ENCODE results near the gene INTS7.

The INTS7 gene, protein sequence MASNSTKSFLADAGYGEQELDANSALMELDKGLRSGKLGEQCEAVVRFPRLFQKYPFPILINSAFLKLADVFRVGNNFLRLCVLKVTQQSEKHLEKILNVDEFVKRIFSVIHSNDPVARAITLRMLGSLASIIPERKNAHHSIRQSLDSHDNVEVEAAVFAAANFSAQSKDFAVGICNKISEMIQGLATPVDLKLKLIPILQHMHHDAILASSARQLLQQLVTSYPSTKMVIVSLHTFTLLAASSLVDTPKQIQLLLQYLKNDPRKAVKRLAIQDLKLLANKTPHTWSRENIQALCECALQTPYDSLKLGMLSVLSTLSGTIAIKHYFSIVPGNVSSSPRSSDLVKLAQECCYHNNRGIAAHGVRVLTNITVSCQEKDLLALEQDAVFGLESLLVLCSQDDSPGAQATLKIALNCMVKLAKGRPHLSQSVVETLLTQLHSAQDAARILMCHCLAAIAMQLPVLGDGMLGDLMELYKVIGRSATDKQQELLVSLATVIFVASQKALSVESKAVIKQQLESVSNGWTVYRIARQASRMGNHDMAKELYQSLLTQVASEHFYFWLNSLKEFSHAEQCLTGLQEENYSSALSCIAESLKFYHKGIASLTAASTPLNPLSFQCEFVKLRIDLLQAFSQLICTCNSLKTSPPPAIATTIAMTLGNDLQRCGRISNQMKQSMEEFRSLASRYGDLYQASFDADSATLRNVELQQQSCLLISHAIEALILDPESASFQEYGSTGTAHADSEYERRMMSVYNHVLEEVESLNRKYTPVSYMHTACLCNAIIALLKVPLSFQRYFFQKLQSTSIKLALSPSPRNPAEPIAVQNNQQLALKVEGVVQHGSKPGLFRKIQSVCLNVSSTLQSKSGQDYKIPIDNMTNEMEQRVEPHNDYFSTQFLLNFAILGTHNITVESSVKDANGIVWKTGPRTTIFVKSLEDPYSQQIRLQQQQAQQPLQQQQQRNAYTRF

GRCh38 chr1:212035123-212035834, at the start of gene INTS7, which contains the start of gene DTL:
TSS of gene INTS7 (minus strand) at chr1:212035557. CDS start at chr1:212035437, 120 bp downstream.
TSS of gene DTL (plus strand) at chr1:212035748. CDS start at chr1:212035891, 143 bp downstream.
- DNase-seq, result peak; percentile 100

DNA sequence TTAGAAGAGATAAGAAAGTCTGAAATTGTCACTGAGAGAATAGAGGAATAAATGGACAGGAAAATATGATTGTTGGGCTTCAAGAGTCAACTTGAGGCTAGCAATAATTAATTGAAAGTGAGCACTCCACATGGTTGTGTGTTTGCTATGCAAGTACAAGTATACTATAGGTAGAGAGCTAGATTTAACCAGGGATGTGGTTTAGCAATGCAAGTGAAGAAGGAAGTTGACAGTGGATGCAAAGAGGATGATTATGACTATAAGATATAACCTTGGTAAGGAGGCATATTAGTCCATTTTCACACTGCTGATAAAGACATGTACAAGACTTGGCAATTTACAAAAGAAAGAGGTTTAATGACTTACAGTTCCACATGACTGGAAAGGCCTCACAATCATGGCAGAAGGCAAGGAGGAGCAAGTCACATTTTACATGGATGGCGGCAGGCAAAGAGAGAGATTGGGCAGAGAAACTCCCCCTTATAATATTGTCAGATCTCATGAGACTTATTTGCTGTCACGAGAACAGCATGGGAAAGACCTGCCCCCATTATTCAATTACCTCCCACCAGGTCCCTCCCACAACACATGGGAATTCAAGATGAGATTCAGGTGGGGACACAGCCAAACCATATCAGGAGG, 47.5 kb upstream of the INTS7 start:
- no peak for DNase-seq

DNA sequence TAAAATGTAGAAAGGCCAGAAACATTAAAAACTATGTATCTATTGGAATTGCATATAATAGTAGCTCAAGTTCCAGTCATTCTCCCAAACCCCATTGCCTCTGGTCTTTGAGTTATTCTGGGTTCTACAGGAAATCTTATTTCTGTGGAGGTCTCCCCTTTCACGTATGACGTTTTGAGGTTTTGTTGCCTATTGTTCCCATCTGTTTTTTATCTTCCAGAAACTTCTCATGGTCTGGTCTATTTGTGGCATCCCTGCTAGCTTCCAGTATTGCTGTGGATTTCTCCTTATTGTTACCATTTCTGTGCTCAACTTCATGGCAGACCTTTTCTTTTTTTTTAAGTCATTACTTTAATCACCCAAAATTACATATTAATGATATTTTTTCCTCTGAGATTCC, 43.5 kb upstream of the INTS7 start:
- no peak for DNase-seq

GRCh38 chr1:212077028-212077427, 41.7 kb upstream of the INTS7 start:
- DNase-seq, result peak; percentile 74

GRCh38 chr1:212074856-212075255, 39.5 kb upstream of the INTS7 start:
- DNase-seq, result no peak

- DNase-seq, result no peak
These were observed 39.0 kb upstream of the INTS7 start for GRCh38 chr1:212074313-212074712.

- DNase-seq, result no peak
These were observed 38.1 kb upstream of the INTS7 start for GRCh38 chr1:212073490-212073889.

DNA sequence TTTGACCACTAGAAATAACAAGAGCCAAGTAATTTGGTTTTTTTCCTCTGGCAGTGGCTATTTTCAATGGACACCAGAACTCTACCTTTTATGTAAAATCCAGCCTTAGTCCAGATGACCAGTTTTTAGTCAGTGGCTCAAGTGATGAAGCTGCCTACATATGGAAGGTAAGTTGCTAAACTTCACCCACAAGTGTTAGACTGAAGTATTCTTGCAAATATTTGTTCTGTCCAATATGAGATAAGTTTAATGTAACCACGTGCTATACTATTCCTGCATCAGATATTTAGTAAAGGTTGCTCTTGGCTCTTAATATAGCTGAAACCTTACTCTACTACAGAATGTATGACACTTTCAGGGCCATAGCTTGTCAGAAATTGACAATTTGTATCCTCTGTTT, 36.7 kb upstream of the INTS7 start:
- no peak for DNase-seq

- DNase-seq, result peak; percentile 53
These were observed 35.5 kb upstream of the INTS7 start for GRCh38 chr1:212070720-212071302.

- DNase-seq, result no peak
These were observed 32.4 kb upstream of the INTS7 start for GRCh38 chr1:212067787-212068186.

- peak; percentile 73 for DNase-seq
These were observed 27.6 kb upstream of the INTS7 start for GRCh38 chr1:212062832-212063438.

- DNase-seq, result no peak
These were observed 25.5 kb upstream of the INTS7 start for GRCh38 chr1:212060632-212061472.

DNA sequence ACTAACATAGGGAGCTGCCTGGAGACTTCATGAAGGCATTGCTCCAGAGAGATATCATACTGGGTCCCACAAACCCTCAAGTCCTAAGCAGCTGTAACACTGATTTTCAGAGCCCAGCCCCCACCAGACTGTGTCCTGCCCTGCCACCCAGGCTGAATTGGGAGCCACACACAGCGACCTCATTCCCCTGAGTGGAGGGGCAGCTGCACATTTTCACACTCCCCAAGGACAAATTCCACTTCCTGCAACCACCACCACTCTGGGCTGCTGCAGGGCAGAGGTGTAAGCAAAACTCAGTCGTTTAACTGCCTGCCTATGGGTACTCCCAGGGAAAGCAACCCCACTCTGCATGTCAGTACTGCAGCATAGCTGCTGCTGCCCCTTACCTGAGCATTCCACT, 20.0 kb upstream of the INTS7 start:
- DNase-seq, result no peak

GRCh38 chr1:212053993-212054392, 18.6 kb upstream of the INTS7 start:
- no peak for DNase-seq

GRCh38 chr1:212045981-212046380, 10.6 kb upstream of the INTS7 start:
- DNase-seq, result no peak

GRCh38 chr1:212044851-212045250, 9.5 kb upstream of the INTS7 start:
- no peak for DNase-seq

- no peak for DNase-seq
These were observed 7.1 kb upstream of the INTS7 start for GRCh38 chr1:212042436-212042835.

GRCh38 chr1:212040629-212041412, 5.5 kb upstream of the INTS7 start:
- no peak for DNase-seq

DNA sequence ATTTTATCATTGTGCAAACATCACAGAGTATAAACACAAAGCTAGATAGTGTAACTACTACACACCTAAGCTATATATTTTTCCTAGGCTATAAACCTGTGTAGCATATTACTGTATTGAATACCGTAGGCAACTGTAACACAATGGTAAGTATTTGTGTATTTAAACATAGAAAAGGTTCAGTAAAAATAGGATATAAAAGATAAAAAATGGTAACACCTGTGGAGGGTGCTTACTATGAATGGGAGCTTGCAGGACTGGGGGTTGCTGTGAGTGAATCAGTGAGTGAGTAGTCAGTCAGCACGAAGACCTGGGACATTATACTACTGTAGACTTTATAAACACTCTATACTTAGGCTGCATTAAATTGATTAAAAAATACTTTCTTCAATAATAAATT, 4.3 kb upstream of the INTS7 start:
- no peak for DNase-seq

- no peak for DNase-seq
These were observed 2.5 kb upstream of the INTS7 start for GRCh38 chr1:212037900-212038299.

Data from suppressor macrophage treated with lipopolysaccharide for 4 hours (primary cell).